HUDEP-2 (cell line): ENCODE results near the gene SLC17A2.
"Not testable (repeated sequence)": the region's sequence is repeated elsewhere in the genome, so short reads cannot be mapped to it uniquely, and the experiment has no call there.

Source experiments
- DNase-seq, 76 experiments: peaks; one replicate each; lab custom pipeline; 2025; ENCODE audit not compliant: unreplicated experiment in 76 of 76; lab: John Stamatoyannopoulos, UW

Gene SLC17A2

GRCh38 chr6:25953733-25954132 lies 23.2 kb upstream of the SLC17A2 start:
- DNase-seq = no peak

DNA sequence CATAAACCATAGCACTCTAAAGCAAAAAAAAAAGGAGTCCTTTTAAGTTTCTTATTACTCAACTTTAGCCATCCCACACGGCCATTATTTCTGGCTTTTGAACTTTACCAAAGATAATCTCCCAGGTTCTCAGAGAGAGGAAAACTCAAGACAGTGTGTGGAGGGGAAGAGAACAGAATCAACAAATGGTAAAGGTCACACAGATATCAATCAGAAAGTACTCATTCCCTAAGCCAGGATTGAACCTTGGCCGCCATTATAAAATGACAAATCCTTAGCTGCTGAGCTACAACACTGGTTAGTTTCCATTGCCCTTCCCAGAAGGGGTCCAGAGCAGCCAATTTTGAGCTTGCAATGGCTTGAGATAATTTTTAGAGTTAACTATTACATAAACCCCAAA lies 22.0 kb upstream of the SLC17A2 start:
- DNase-seq = no peak

GRCh38 chr6:25951296-25952032 lies 21.0 kb upstream of the SLC17A2 start:
- DNase-seq = no peak

DNA sequence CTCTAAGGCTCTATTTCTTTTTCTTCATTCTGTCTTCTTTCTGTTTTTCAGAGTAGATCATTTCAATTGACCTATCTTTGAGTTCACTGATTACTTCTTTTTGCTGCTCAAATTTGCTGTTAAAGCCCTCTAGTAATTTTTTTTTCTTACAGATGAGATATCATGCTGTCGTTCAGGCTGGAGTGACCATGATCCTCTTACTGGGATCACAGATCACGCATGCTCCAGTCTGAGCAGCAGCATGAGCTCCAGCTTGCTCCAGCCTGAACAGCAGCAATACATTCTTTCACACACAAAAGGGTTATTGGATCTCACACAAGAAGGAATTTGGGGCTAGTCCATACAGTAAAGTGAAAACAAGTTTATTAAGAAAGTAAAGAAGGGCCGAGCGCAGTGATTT lies 19.8 kb upstream of the SLC17A2 start:
- DNase-seq = no peak

DNA sequence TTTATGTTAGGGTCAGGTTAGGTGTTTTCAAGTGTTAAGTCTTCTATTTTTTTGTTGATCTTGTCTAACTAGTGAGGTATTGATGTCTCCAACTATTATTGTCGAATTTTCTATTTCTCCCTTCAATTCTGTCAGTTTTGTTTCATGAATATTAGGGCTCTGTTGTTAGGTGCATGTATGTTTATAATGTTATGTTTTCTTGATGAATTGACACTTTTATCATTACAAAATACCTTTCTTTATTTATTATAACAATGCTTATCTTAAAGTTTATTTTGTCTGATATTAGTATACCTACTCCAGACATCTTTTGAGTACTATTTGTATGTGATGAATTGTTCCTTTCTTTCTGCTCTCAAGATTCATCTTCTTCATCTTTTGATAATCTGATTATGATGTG lies 19.2 kb upstream of the SLC17A2 start:
- no peak for DNase-seq

GRCh38 chr6:25947492-25947891 lies 17.0 kb upstream of the SLC17A2 start:
- not testable (repeated sequence) for DNase-seq

GRCh38 chr6:25946631-25947030 lies 16.1 kb upstream of the SLC17A2 start:
- DNase-seq = no peak

GRCh38 chr6:25945738-25946137 lies 15.2 kb upstream of the SLC17A2 start:
- not testable (repeated sequence) for DNase-seq

DNA sequence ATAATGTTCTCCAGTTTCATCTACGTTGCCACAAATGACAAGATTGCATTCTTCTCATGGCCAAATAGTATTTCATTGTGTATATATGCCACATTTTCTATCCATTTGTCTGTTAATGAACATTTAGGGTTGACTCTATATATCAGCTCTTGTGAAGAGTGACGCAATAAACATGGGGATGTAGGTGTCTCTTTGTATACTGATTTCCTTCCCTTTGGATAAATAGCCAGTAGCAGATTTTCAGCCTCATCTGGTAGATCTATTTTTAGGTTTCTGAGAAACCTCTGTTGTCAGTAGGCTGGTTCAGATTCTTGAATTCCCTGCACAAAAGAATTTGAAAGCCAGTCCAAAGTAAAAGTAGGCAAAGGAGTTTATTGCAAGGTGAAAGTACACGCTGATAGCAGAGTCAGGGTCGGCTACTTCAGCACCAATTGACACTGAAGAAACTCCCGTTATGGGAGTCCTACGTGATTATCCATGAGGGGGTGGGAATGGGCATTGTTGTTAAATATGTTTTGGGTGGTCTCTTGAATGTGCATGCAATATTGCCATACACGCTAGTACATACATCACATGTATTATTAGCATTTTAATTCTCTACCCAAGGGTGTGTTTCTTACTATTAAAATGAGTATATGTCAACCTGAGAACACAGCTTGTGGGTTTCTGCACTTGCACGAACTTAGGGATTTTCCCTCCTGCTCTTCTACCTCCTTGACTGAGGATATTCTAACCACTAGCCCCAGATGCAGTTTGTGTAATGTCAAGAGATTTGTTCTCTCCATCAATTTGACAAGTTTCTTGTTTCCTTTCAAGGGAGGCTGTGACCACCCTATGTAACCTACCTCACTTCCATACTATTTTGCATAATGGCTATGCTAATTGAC lies 14.4 kb upstream of the SLC17A2 start:
- DNase-seq = no peak

DNA sequence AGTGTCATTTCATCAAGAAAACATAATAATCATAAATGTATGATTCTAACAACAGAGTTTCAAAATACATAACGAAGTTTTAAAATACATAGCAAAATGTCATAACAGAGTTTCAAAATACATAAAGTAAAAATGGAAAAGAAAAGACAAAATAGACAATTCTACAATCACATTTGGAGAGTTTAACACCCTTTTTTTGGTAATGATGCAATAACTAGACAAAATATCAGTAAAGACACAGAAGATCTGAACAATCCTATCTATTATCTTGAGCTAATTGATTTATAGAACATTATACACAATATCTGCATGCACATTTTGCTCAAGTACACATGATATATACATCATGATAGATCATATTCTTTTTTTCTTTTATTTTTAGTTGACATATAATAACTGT lies 13.4 kb upstream of the SLC17A2 start:
- DNase-seq = no peak

GRCh38 chr6:25942561-25943147 lies 12.2 kb upstream of the SLC17A2 start:
- DNase-seq = peak in 20 of 76 experiments; percentile 10 to 58 (median 37)

DNA sequence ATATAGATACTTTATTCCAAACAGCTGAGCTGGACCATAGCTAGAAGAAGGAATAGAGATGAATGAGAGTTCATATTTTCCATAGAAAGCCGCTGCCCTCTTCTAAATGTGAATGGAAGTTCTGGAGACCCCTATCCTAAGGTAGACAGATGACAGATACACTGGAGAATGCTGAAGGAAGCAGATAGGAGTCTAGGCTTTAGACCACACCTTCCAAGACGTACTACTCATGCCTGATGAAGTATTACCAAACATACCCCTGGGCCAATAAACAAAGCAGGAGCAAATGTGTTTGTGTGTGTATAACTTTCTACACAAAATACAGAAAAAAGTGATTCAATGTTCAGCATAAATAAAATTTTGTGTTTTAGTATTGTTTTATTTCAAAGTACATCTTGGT lies 9.1 kb upstream of the SLC17A2 start:
- no peak for DNase-seq

DNA sequence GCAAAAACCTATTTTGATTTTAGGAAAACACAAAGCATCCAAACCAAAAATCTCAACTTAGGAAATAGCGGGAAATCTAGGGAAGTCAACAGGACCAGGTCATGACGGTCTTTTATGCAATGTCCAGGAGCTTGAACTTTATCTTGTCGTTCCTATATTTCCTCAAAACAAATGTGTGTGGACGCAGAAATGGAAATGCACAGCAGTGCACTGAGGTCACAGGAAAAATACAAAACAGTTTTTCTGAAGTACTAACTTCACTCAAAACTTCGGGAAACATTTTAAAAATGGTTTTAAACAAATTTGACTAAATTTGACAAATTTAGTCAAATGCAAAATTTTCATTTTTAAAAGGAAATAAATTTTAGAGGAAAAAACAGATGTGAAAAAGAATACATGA lies 5.5 kb upstream of the SLC17A2 start:
- DNase-seq = no peak

GRCh38 chr6:25934735-25935313 lies 4.3 kb upstream of the SLC17A2 start:
- DNase-seq = no peak

GRCh38 chr6:25934156-25934555 lies 3.7 kb upstream of the SLC17A2 start:
- no peak for DNase-seq

DNA sequence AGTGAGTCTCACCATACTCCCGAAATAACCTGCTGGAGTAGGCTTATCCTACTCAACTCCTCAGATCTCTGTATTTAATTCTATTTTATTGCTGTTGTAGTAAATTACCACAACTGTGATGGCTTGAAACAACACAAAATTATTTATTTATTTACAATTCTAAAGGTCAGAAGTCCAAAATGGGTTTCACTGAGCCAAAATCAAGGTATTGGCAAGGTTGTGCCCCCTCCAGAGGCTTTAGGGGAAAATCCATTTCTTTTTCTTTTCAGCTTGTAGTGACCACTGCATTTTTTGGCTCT lies 869 bp upstream of the SLC17A2 start:
- no peak for DNase-seq

DNA sequence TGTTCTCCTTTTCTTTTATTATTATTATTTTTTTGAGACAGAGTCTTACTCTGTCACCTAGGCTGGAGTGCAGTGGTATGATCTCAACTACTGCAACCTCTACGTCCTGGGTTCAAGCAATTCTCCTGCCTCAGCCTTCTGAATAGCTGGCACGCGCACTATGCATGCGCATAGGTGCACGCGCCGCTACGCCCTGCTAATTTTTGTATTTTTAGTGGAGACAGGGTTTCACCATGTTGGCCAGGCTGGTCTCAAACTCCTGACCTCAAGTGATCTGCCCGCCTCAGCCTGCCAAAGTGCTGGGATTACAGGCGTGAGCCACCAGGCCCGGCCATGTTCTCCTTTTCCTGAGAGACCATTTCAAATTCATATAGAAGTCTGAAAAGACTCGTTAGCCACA lies 706 bp downstream of the SLC17A2 start:
- DNase-seq = not testable (repeated sequence)

DNA sequence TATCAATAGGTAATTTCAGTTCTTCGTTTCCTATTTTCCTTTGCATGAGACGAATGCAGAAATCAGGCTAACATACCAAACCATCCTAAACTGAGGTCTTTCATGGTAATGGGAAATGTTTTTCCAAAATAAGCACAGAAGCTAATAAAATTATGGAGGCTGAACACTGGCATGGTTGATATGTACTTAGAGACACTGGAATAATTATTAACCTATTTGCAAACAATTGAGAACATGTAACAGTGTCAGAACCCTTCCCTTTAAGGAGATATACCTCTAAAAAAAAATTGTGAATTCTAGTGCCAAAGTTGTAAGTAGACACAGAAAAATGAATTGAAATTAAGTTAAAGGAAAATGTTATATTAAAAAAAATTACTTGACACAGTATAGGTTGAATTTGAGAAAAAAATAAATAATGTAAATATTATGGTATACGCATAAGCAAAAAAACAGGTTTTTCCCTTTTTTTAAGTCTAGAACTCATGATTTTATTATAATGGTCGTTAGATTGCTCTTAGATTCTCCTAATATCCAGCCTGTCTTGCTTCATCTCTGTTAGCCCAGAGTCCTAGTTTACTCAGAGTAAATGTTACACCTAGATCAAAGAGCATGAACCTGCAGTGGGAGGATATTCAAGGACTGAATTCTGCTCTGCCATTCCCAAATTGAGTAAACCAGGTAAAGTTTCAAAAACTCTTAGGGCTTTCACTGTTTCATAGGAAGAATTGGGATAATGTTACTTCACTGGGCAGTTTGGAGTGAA lies 1.7 kb downstream of the SLC17A2 start:
- DNase-seq = no peak

DNA sequence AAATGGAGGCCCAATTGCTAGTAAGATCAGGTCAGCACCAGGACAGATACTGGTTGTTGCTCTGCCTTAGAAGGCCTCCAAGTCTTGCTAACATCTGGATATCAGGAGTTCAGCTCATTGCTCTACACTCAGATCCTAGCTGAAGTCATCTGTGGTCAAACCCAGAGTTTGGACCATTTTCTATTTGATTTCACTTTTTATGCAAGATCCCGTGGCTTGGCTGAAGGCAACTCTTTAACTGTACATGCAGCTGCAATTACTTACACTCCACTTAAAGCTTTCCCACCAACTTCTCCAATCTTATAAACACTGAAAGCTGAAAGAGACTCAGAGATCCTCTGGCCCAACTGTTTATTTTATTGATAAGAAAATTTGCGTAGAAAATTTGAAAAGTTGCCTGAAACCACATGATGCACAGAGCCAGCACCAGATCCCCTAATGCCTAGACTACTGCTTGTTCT lies 2.7 kb downstream of the SLC17A2 start:
- DNase-seq = no peak

DNA sequence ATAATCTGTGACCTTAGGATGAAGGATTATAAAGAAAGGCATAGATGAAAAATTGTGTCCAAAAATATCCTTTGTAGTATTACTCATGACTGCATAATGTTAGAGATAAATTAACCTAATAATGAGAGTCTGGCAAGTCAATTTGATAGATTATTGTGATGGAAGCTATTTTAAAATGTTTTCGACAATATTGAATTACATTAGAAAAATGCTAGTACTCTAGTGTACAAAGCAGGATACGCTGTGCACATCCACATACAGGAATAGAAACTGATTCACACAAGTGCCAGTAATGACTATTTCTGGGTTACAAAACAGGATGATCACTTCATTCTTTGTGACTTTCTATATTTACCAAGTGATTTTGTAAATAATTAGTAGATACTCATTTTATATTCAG lies 3.3 kb downstream of the SLC17A2 start:
- no peak for DNase-seq

DNA sequence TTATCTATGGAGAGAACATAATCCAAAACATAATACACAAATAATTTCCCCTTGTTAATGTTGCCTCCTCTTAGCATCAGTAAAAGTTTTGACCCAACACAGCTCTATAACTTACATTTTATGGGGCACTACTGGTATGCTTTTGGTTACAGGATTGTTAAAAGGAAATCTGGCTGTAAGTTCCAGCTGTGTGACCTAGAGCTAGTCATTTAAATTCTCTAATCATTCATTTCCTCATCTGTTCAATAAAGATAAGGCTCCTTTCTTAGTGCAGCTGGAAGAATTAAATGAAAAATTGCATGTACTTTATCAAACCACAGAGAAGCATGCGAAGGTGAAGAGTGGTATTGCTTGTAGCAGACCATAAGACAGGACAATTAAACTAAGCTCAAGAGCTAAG lies 4.6 kb downstream of the SLC17A2 start:
- DNase-seq = peak in 10 of 76 experiments; percentile 7 to 44 (median 26)
